ENCODE measurements around the gene DNAH9. TPM values are rescaled to one million over a fixed set of nuclear protein-coding genes. Genes with fewer than 3 reads are reported as not detected.

Gene DNAH9
- total and polyA plus RNA-seq, 2 of the 8 experiments (the other 6 are each of a cell fraction or from before 2014, with no cell fraction given), result 0.21 to 0.86 TPM

GRCh38 chr17:11940904-11941303 is 342.6 kb downstream of the DNAH9 start:
- Histone ChIP-seq H2BK12ac (ENCODE audit: low read depth, low read length) (no peak overlapping the region), H3K27ac (ENCODE audit: low read depth, low read length) (no peak overlapping the region), H3K4ac (replicated peaks; ENCODE audit: insufficient read length, low read depth, low read length) (no peak overlapping the region), H4K5ac (ENCODE audit: insufficient read length, low read depth, low read length) (no peak overlapping the region), H3K4me2 (ENCODE audit: insufficient read depth in 1 of 2, low read depth in 2 of 2, low read length in 2 of 2) (no peak overlapping the region), H3K79me1 (ENCODE audit: low read depth, low read length) (no peaks in the 10 kb centered on the region), H4K91ac (replicated peaks; ENCODE audit: insufficient read length, low read length) (no peak overlapping the region), H3K23ac (ENCODE audit: insufficient read length) (no peak overlapping the region), H2BK120ac (replicated peaks; ENCODE audit: low read depth, low read length) (no peak overlapping the region), H2AK5ac (ENCODE audit: low read depth, low read length) (no peak overlapping the region), H3K23me2 (ENCODE audit: low read depth, low read length) (peaks cover 3% of the 10 kb centered on the region; the same call in 1 of the 2 replicates), H3K9me3 (ENCODE audit: insufficient read depth in 2 of 2, low read depth in 1 of 2, low read length in 1 of 2) (no peaks in the 10 kb centered on the region), H2BK15ac (ENCODE audit: low read length) (no peak overlapping the region), H3K18ac (ENCODE audit: extremely low read depth, low read length) (no peak overlapping the region), H3K79me2 (ENCODE audit: control insufficient read depth in 1 of 2, insufficient read depth in 2 of 2, low read length in 2 of 2) (no peaks in the 10 kb centered on the region), H3K4me1 (replicated peaks in 1 of 4; ENCODE audit: control insufficient read depth in 3 of 4, insufficient read depth in 4 of 4, low read length in 3 of 4) (no peaks in the 10 kb centered on the region; a peak in 1 of 7 replicates), H2AFZ (ENCODE audit: low read length) (no peak overlapping the region), H3K36me3 (ENCODE audit: control insufficient read depth in 2 of 4, insufficient read depth in 4 of 4, low read length in 3 of 4) (no peaks in the 10 kb centered on the region), H4K8ac (ENCODE audit: extremely low read depth, insufficient read depth, low read length) (no peak overlapping the region), H2BK5ac (ENCODE audit: low read depth, low read length) (no peak overlapping the region; the same call in 1 of the 2 replicates), H3K4me3 (ENCODE audit: extremely low read depth in 1 of 4, insufficient read depth in 2 of 4, low read depth in 3 of 4, low read length in 4 of 4) (no peak overlapping the region), H3K14ac (ENCODE audit: insufficient read length) (no peak overlapping the region), H3K27me3 (replicated peaks in 1 of 4; ENCODE audit: control insufficient read depth in 3 of 4, extremely low read depth in 1 of 4, insufficient read depth in 3 of 4, low read length in 3 of 4) (no peaks in the 10 kb centered on the region), H2BK20ac (ENCODE audit: low read length) (no peak overlapping the region), H3K9ac (replicated peaks in 1 of 4; ENCODE audit: extremely low read depth in 1 of 4, low read depth in 3 of 4, low read length in 3 of 4) (no peak overlapping the region), H3K56ac (replicated peaks; ENCODE audit: insufficient read length, low read depth, low read length) (no peak overlapping the region), H4K20me1 (replicated peaks in 1 of 2; ENCODE audit: control insufficient read depth in 1 of 2, insufficient read depth in 2 of 2, low read length in 2 of 2) (no peaks in the 10 kb centered on the region)
- 83% methylated on average over 1 of the region's 2 CpGs; no CpG with 5 or more reads in 1 of the 2 experiments for WGBS, 2 experiments (ENCODE audit: extremely low coverage in 1 of 2, insufficient coverage in 1 of 2, insufficient read length in 1 of 2, insufficient replicate concordance in 2 of 2, low coverage in 1 of 2, low lambda C conversion rate in 2 of 2, missing lambda C conversion rate in 1 of 2)
- TF ChIP-seq PHF8 (conservative IDR thresholded peaks at IDR 0.05; ENCODE audit: low read depth, low read length), result no peak
- no peak for TF ChIP-seq RBBP5 (IDR thresholded peaks at IDR 0.05; ENCODE audit: borderline replicate concordance, low read depth, low read length)
- no peak for TF ChIP-seq SIX5 (IDR thresholded peaks at IDR 0.05; ENCODE audit: low read depth, low read length)
- no peak for DNase-seq (ENCODE audit: low read depth in 1 of 2, low spot score in 2 of 2)
- no peak for FAIRE-seq
- POLR2A ChIA-PET (ENCODE audit: partially characterized antibody), result no interaction called here
- CTCF ChIA-PET (ENCODE audit: partially characterized antibody), result interaction anchor here (1.1 to 3.0 kb wide), 8 partner anchors 11 to 549 kb away, joined by 3 to 13 read pairs (median 6); no protein-coding TSS in a partner anchor

Data from H1 (cell line).